ENCODE data around the gene FAM107B. TPM values are rescaled to one million over a fixed set of nuclear protein-coding genes. Genes with fewer than 3 reads are reported as not detected.
"Not testable (repeated sequence)": the region's sequence is repeated elsewhere in the genome, so short reads cannot be mapped to it uniquely, and the experiment has no call there.

FAM107B gene
- total RNA-seq, 1 donor = 17.7 TPM

GRCh38 chr10:14727924-14728323 lies 46.8 kb downstream of the FAM107B start:
- no peak for DNase-seq (ENCODE audit: low read depth)
- no peak for TF ChIP-seq CTCF (IDR thresholded peaks at IDR 0.05; ENCODE audit: insufficient read depth, low read depth, low read length)

GRCh38 chr10:14727465-14727864 lies 47.2 kb downstream of the FAM107B start:
- TF ChIP-seq CTCF (IDR thresholded peaks at IDR 0.05; ENCODE audit: insufficient read depth, low read depth, low read length) = no peak
- H3K4me3 ChIP-seq (ENCODE audit: low read depth, low read length) = no peak overlapping the region
- no peak for DNase-seq (ENCODE audit: low read depth)

More at GRCh38 chr10:14727924-14728323, 46.8 kb downstream of the FAM107B start:
- H3K4me3 ChIP-seq (ENCODE audit: low read depth, low read length) = no peak overlapping the region

- DNase-seq (ENCODE audit: low read depth) = no peak
- no peak for TF ChIP-seq CTCF (IDR thresholded peaks at IDR 0.05; ENCODE audit: insufficient read depth, low read depth, low read length)
- H3K4me3 ChIP-seq (ENCODE audit: low read depth, low read length) = no peak overlapping the region
These were observed 49.8 kb downstream of the FAM107B start for GRCh38 chr10:14724931-14725330.

GRCh38 chr10:14723052-14723689 lies 51.5 kb downstream of the FAM107B start:
- no peak overlapping the region for H3K4me3 ChIP-seq (ENCODE audit: low read depth, low read length)
- no peak for DNase-seq (ENCODE audit: low read depth)
- no peak for TF ChIP-seq CTCF (IDR thresholded peaks at IDR 0.05; ENCODE audit: insufficient read depth, low read depth, low read length)

- TF ChIP-seq CTCF (IDR thresholded peaks at IDR 0.05; ENCODE audit: insufficient read depth, low read depth, low read length) = no peak
- no peak for DNase-seq (ENCODE audit: low read depth)
- H3K4me3 ChIP-seq (ENCODE audit: low read depth, low read length) = no peak overlapping the region
These were observed 57.1 kb downstream of the FAM107B start for GRCh38 chr10:14717552-14717951.

GRCh38 chr10:14712991-14713424 lies 61.7 kb downstream of the FAM107B start:
- DNase-seq (ENCODE audit: low read depth) = peak; percentile 24
- no peak overlapping the region for H3K4me3 ChIP-seq (ENCODE audit: low read depth, low read length)
- TF ChIP-seq CTCF (IDR thresholded peaks at IDR 0.05; ENCODE audit: insufficient read depth, low read depth, low read length) = no peak

- not testable (repeated sequence) for H3K4me3 ChIP-seq (ENCODE audit: low read depth, low read length)
These were observed 65.4 kb downstream of the FAM107B start for GRCh38 chr10:14709344-14709743.

More at GRCh38 chr10:14709344-14709743, 65.4 kb downstream of the FAM107B start:
- DNase-seq (ENCODE audit: low read depth) = not testable (repeated sequence)
